H1 (cell line): ENCODE measurements around the gene ASB1. TPM values are rescaled to one million over a fixed set of nuclear protein-coding genes. Genes with fewer than 3 reads are reported as not detected.

Experiments
- CTCF ChIA-PET: fragments of 300-600 bp; sonication (Branson Sonifier 250); formaldehyde crosslinking; loops from one replicate; lab custom pipeline; 2021; ENCODE audit not compliant: partially characterized antibody; lab: Charles Lee
- POLR2A ChIA-PET: fragments of 300-600 bp; sonication (Branson Sonifier 250); formaldehyde crosslinking; loops from one replicate; lab custom pipeline; 2021; ENCODE audit warnings: inconsistent platforms; ENCODE audit not compliant: partially characterized antibody; lab: Charles Lee
- DNase-seq, 2 experiments: peaks; one replicate each; pipeline versions ENCODE4 v3.0.0 to v3.0.0-alpha.2; 2010 to 2022; ENCODE audit warnings: low spot score in 2 of 2, low read depth in 1 of 2, mixed read lengths in 1 of 2
- FAIRE-seq: peaks from 2 replicates; lab custom pipeline; 2011; peaks lifted over from hg19 to GRCh38; lab: Jason Lieb, UNC
- H2AFZ ChIP-seq: 2 replicates; pipeline ENCODE4 v1.8.1; 2012; ENCODE audit warnings: low read length, inconsistent platforms
- H2AK5ac ChIP-seq: 2 replicates; pipeline ENCODE4 v1.6.1; 2013; ENCODE audit warnings: low read depth, low read length
- H2BK120ac ChIP-seq: replicated peaks from 2 replicates; pipeline ENCODE3; 2013; ENCODE audit warnings: low read depth, low read length, inconsistent platforms
- H2BK12ac ChIP-seq: 2 replicates; pipeline ENCODE4 v1.6.1; 2013; ENCODE audit warnings: low read depth, low read length
- H2BK15ac ChIP-seq: 2 replicates; pipeline ENCODE4 v1.6.1; 2013; ENCODE audit warnings: low read length
- H2BK20ac ChIP-seq: 2 replicates; pipeline ENCODE4 v1.6.1; 2013; ENCODE audit warnings: low read length
- H2BK5ac ChIP-seq: 2 replicates; pipeline ENCODE4 v1.6.1; 2013; ENCODE audit warnings: low read depth, low read length
- H3K14ac ChIP-seq: 2 replicates; pipeline ENCODE4 v1.6.1; 2013; ENCODE audit warnings: inconsistent platforms; ENCODE audit not compliant: insufficient read length
- H3K18ac ChIP-seq: 2 replicates; pipeline ENCODE4 v1.6.1; 2013; ENCODE audit warnings: low read length; ENCODE audit errors: extremely low read depth
- H3K23ac ChIP-seq: 2 replicates; pipeline ENCODE4 v1.6.1; 2013; ENCODE audit warnings: inconsistent platforms; ENCODE audit not compliant: insufficient read length
- H3K23me2 ChIP-seq: 2 replicates; pipeline ENCODE4 v1.6.1; 2013; ENCODE audit warnings: low read depth, low read length
- H3K27ac ChIP-seq: 2 replicates; pipeline ENCODE4 v1.6.1; 2011; ENCODE audit warnings: low read depth, low read length, inconsistent platforms
- H3K27me3 ChIP-seq, 4 experiments: replicated peaks in 1 of 4; 1 replicate in 1 of 4; 2 replicates in 3 of 4; pipeline versions ENCODE4 v1.6.1 to v1.8.1; 2011 to 2013; ENCODE audit warnings: low read length in 3 of 4, mild to moderate bottlenecking in 3 of 4, inconsistent platforms in 2 of 4, mixed read lengths in 2 of 4, moderate library complexity in 1 of 4; ENCODE audit not compliant: control insufficient read depth in 3 of 4, insufficient read depth in 3 of 4; ENCODE audit errors: extremely low read depth in 1 of 4
- H3K36me3 ChIP-seq, 4 experiments: 2 replicates each; pipeline versions ENCODE4 v1.6.1 to v1.8.1; 2011 to 2013; ENCODE audit warnings: mild to moderate bottlenecking in 4 of 4, low read length in 3 of 4, moderate library complexity in 2 of 4, control low read depth in 1 of 4, inconsistent platforms in 1 of 4; ENCODE audit not compliant: insufficient read depth in 4 of 4, control insufficient read depth in 2 of 4
- H3K4ac ChIP-seq: replicated peaks from 2 replicates; pipeline ENCODE3; 2013; ENCODE audit warnings: low read length, low read depth, mixed read lengths, inconsistent platforms; ENCODE audit not compliant: insufficient read length
- H3K4me1 ChIP-seq, 4 experiments: replicated peaks in 1 of 4; 1 replicate in 1 of 4; 2 replicates in 3 of 4; pipeline versions ENCODE4 v1.6.1 to v1.8.1; 2011 to 2013; ENCODE audit warnings: low read length in 3 of 4, inconsistent platforms in 2 of 4, mixed read lengths in 1 of 4; ENCODE audit not compliant: insufficient read depth in 4 of 4, control insufficient read depth in 3 of 4
- H3K4me2 ChIP-seq, 2 experiments: 2 replicates each; pipeline versions ENCODE4 v1.6.1 to v1.8.1; 2011 to 2013; ENCODE audit warnings: low read depth in 2 of 2, low read length in 2 of 2, control low read depth in 1 of 2, inconsistent platforms in 1 of 2, mild to moderate bottlenecking in 1 of 2; ENCODE audit not compliant: insufficient read depth in 1 of 2
- H3K4me3 ChIP-seq, 4 experiments: fragments of 200-600, 300-600 bp in 1 of 4; sonication (generic), shearing (Covaris generic), sonication (Bioruptor Twin) in 1 of 4; 2 replicates each; pipeline versions ENCODE4 v1.5.1 to v1.8.1; 2011 to 2016; ENCODE audit warnings: low read length in 4 of 4, low read depth in 3 of 4, control low read depth in 2 of 4, inconsistent platforms in 2 of 4, mild to moderate bottlenecking in 2 of 4, mixed read lengths in 1 of 4, moderate library complexity in 1 of 4; ENCODE audit not compliant: insufficient read depth in 2 of 4; ENCODE audit errors: extremely low read depth in 1 of 4
- H3K56ac ChIP-seq: replicated peaks from 2 replicates; pipeline ENCODE3; 2013; ENCODE audit warnings: low read depth, mild to moderate bottlenecking, mixed read lengths, low read length, inconsistent platforms; ENCODE audit not compliant: insufficient read length
- H3K79me1 ChIP-seq: 2 replicates; pipeline ENCODE4 v1.6.1; 2013; ENCODE audit warnings: low read depth, low read length, control low read depth
- H3K79me2 ChIP-seq, 2 experiments: 2 replicates each; pipeline versions ENCODE4 v1.6.1 to v1.8.1; 2012 to 2013; ENCODE audit warnings: low read length in 2 of 2, mild to moderate bottlenecking in 2 of 2, inconsistent platforms in 1 of 2; ENCODE audit not compliant: insufficient read depth in 2 of 2, control insufficient read depth in 1 of 2
- H3K9ac ChIP-seq, 4 experiments: replicated peaks in 1 of 4; 1 replicate in 1 of 4; 2 replicates in 3 of 4; pipeline versions ENCODE4 v1.6.1 to v1.8.1; 2011 to 2013; ENCODE audit warnings: low read depth in 3 of 4, low read length in 3 of 4, control low read depth in 2 of 4, mild to moderate bottlenecking in 2 of 4, moderate library complexity in 2 of 4, inconsistent platforms in 1 of 4; ENCODE audit errors: extremely low read depth in 1 of 4
- H3K9me3 ChIP-seq, 2 experiments: 2 replicates each; pipeline versions ENCODE4 v1.6.1 to v1.8.1; 2012 to 2013; ENCODE audit warnings: mild to moderate bottlenecking in 2 of 2, moderate library complexity in 2 of 2, control low read depth in 1 of 2, inconsistent platforms in 1 of 2, low read depth in 1 of 2, low read length in 1 of 2, mixed read lengths in 1 of 2; ENCODE audit not compliant: insufficient read depth in 2 of 2
- H4K20me1 ChIP-seq, 2 experiments: replicated peaks in 1 of 2; 2 replicates each; pipeline versions ENCODE3 to v1.8.1; 2011 to 2013; ENCODE audit warnings: inconsistent platforms in 2 of 2, low read length in 2 of 2, mild to moderate bottlenecking in 1 of 2; ENCODE audit not compliant: insufficient read depth in 2 of 2, control insufficient read depth in 1 of 2
- H4K5ac ChIP-seq: 2 replicates; pipeline ENCODE4 v1.6.1; 2013; ENCODE audit warnings: low read length, low read depth, mixed read lengths, inconsistent platforms; ENCODE audit not compliant: insufficient read length
- H4K8ac ChIP-seq: 2 replicates; pipeline ENCODE4 v1.8.0; 2013; ENCODE audit warnings: mild to moderate bottlenecking, moderate library complexity, low read length, inconsistent platforms; ENCODE audit not compliant: insufficient read depth; ENCODE audit errors: extremely low read depth
- H4K91ac ChIP-seq: replicated peaks from 2 replicates; pipeline ENCODE3; 2013; ENCODE audit warnings: low read length, mixed read lengths, inconsistent platforms; ENCODE audit not compliant: insufficient read length
- BCL11A ChIP-seq, 2 experiments: IDR thresholded peaks; one replicate each; pipeline ENCODE4 v1.6.1; 2011; ENCODE audit warnings: low read depth in 2 of 2, low read length in 2 of 2, mild to moderate bottlenecking in 2 of 2
- CTBP2 ChIP-seq: IDR thresholded peaks from 2 replicates; pipeline ENCODE4 v1.7.0; 2011; ENCODE audit warnings: borderline replicate concordance, mild to moderate bottlenecking, moderate library complexity, mixed read lengths, low read length; ENCODE audit not compliant: insufficient read depth, insufficient read length
- GABPA ChIP-seq: IDR thresholded peaks from 2 replicates; pipeline ENCODE4 v1.6.1; 2011; ENCODE audit warnings: mild to moderate bottlenecking, low read length, moderate library complexity, borderline replicate concordance; ENCODE audit not compliant: insufficient read depth
- GTF2F1 ChIP-seq: IDR thresholded peaks from 2 replicates; pipeline ENCODE4 v1.6.1; 2012; ENCODE audit warnings: low read depth, low read length, improper control_type of control experiment, borderline replicate concordance
- HDAC6 ChIP-seq: IDR thresholded peaks from one replicate; pipeline ENCODE4 v1.7.1; 2012; ENCODE audit warnings: low read depth, mild to moderate bottlenecking, inconsistent platforms, low read length, moderate library complexity
- NANOG ChIP-seq: IDR thresholded peaks from 2 replicates; pipeline ENCODE4 v1.6.1; 2011; ENCODE audit warnings: low read length, low read depth, mild to moderate bottlenecking, inconsistent platforms; ENCODE audit not compliant: insufficient read depth, poor library complexity, severe bottlenecking
- RFX5 ChIP-seq: IDR thresholded peaks from 2 replicates; pipeline ENCODE4 v1.6.1; 2011; ENCODE audit warnings: low read depth, low read length, improper control_type of control experiment, borderline replicate concordance
- WGBS, 2 experiments: shearing (Covaris generic) in 1 of 2; methylation state at CpG; one replicate each; pipeline versions ENCODE4 v1.1.6 to v1.1.7; 2013 to 2015; ENCODE audit warnings: low lambda C conversion rate in 2 of 2, mixed read lengths in 2 of 2, inconsistent platforms in 1 of 2, low coverage in 1 of 2, missing lambda C conversion rate in 1 of 2; ENCODE audit not compliant: insufficient replicate concordance in 2 of 2, insufficient coverage in 1 of 2, insufficient read length in 1 of 2; ENCODE audit errors: extremely low coverage in 1 of 2, missing lambda C conversion rate in 1 of 2; 5-methylcytosine and 5-hydroxymethylcytosine counted together
- polyA plus RNA-seq, 7 experiments: library from polyadenylated mRNA; depleted of rRNA in 3 of 7; stranded (reverse) in 5 of 7; unstranded in 2 of 7; fragments of >200 nt in 5 of 7; fragments of 200-250 nt in 2 of 7; gene quantifications; 1 replicate in 5 of 7; 2 replicates in 1 of 7; 4 replicates in 1 of 7; pipeline versions ENCODE4 v1.2.1 to v1.2.3, GENCODE V29; 2011 to 2013; ENCODE audit warnings: missing spikeins in 2 of 7, mixed read lengths in 2 of 7
- total RNA-seq: library from RNA; stranded (reverse); fragmentation: NEBNext Ultra II Directional; extraction: Animal tissue kit (Norgen Biotek cat#: 25700); gene quantifications from 2 replicates; pipeline ENCODE4 v1.2.1, GENCODE V29; 2021
- TF ChIP-seq, protein P1 (sequence below): IDR thresholded peaks from 2 replicates; pipeline ENCODE4 v1.6.1; 2012; ENCODE audit warnings: inconsistent platforms
- TF ChIP-seq, protein P2 (sequence below): IDR thresholded peaks from 2 replicates; pipeline ENCODE4 v1.6.1; 2012; ENCODE audit warnings: inconsistent platforms

The ASB1 gene
- total and polyA plus RNA-seq, 2 of the 8 experiments (the other 6 are each of a cell fraction or from before 2014, with no cell fraction given): 24.1 to 36.0 TPM

DNA sequence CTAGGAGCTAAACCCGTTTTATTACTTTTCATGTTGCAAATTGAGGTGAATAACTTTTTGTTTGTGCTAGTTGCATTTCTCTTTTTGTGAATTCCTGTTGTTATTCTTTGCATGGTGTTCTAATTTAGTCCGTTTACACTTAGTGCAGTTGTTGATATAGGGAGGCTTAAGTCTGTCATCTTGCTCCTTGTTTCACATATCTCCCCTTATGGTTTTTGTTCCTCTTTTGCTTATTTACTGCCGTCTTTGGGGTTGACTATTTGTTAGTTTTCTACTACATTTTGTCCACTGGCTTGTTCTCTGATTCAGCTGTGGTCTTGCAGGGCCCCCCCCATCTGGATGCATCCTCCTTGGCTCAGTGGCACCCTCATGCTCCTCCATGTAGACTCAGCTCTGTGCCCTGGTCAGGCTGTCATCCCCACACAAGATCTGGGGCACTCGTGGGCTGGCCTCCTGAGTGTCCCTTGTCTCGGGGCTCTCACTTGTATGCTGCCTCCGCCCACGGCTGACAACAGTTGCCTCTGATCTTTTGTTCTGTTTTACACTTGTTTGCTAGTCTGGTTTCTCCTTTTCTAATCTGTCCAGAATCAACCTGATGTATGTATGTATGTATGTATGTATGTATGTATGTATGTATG is 42.9 kb upstream of the ASB1 start:
- H3K27ac ChIP-seq: no peak overlapping the region
- no peak overlapping the region for H3K4me2 ChIP-seq
- no peak overlapping the region for H2AFZ ChIP-seq
- H3K14ac ChIP-seq: no peak overlapping the region
- no peak overlapping the region; the same call in 1 of the 2 replicates for H4K8ac ChIP-seq
- no peaks in the 10 kb centered on the region for H3K9me3 ChIP-seq
- no peak overlapping the region for H3K56ac ChIP-seq
- peaks cover 3 to 19% (median 10%) of the 10 kb centered on the region in 4 experiments for H3K4me1 ChIP-seq
- H2AK5ac ChIP-seq: no peak overlapping the region
- no peak for FAIRE-seq
- H2BK5ac ChIP-seq: no peak overlapping the region
- no peak overlapping the region for H2BK12ac ChIP-seq
- H2BK20ac ChIP-seq: no peak overlapping the region
- no peak overlapping the region for H2BK15ac ChIP-seq
- ChIA-PET POLR2A (interaction anchor here (1.0 kb wide), 1 partner anchor 144 kb away, joined by 4 read pairs; the partner anchor contains the start of gene HES6), CTCF (no interaction called here)
- no peaks in the 10 kb centered on the region for H3K23me2 ChIP-seq
- H2BK120ac ChIP-seq: no peak overlapping the region
- H3K4ac ChIP-seq: no peak overlapping the region
- no peak overlapping the region for H3K23ac ChIP-seq
- H3K36me3 ChIP-seq: peaks cover 0 to 2% (median 0%) of the 10 kb centered on the region in 4 experiments; a peak in 1 of 8 replicates
- H3K9ac ChIP-seq: no peak overlapping the region
- no peak overlapping the region for H4K5ac ChIP-seq
- TF ChIP-seq NANOG (no peak), BCL11A (IDR thresholded peaks at IDR 0.05; ENCODE audit: low read depth in 2 of 2, low read length in 2 of 2) (no peak), HDAC6 (no peak), CTBP2 (no peak), GTF2F1 (no peak), GABPA (no peak), RFX5 (no peak)
- TF ChIP-seq, protein P1, sequence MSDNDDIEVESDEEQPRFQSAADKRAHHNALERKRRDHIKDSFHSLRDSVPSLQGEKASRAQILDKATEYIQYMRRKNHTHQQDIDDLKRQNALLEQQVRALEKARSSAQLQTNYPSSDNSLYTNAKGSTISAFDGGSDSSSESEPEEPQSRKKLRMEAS: no peak
- TF ChIP-seq, protein P2, sequence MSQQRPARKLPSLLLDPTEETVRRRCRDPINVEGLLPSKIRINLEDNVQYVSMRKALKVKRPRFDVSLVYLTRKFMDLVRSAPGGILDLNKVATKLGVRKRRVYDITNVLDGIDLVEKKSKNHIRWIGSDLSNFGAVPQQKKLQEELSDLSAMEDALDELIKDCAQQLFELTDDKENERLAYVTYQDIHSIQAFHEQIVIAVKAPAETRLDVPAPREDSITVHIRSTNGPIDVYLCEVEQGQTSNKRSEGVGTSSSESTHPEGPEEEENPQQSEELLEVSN: no peak
- no peaks in the 10 kb centered on the region for H3K79me2 ChIP-seq
- no peak overlapping the region for H3K4me3 ChIP-seq
- WGBS, 2 experiments: 95% methylated on average over 7 of the region's 7 CpGs; no CpG with 5 or more reads in 1 of the 2 experiments
- H4K91ac ChIP-seq: no peak overlapping the region
- no peaks in the 10 kb centered on the region for H3K27me3 ChIP-seq
- H4K20me1 ChIP-seq: no peaks in the 10 kb centered on the region
- DNase-seq: no peak
- no peaks in the 10 kb centered on the region for H3K79me1 ChIP-seq
- H3K18ac ChIP-seq: no peak overlapping the region
